HG03520 (cell line): ENCODE measurements around the gene PAX2.

Source experiments
- ATAC-seq: cut with Tn5 transposase; IDR thresholded peaks from one replicate; pipeline ENCODE4 v1.9.1; 2021; ENCODE audit warnings: mild to moderate bottlenecking, moderate library complexity; ENCODE audit not compliant: unreplicated experiment

Gene PAX2

GRCh38 chr10:100831742-100832141, 86.4 kb downstream of the PAX2 start:
- ATAC-seq = no peak

GRCh38 chr10:100835810-100836209, 90.4 kb downstream of the PAX2 start:
- ATAC-seq = no peak

DNA sequence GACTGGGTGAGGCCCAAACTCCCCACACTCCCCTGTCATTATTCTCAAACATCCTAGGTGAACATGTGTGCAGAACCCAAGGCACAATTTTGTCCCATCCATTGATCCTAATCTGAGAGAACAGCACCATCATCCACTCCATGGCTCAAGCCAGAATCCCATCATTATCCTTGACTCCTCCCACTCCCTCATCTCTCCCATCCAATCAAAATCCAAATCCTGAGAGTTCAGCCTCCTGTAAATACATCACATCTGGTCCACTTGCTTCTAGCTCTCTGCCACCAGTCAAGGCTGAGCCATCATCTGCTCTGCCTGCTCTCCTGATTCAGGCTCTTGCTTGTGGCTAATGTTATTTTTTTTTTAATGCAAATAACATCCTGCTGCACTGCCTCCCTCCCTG, 91.5 kb downstream of the PAX2 start:
- ATAC-seq = no peak

GRCh38 chr10:100837300-100837699, 91.9 kb downstream of the PAX2 start:
- ATAC-seq = no peak

DNA sequence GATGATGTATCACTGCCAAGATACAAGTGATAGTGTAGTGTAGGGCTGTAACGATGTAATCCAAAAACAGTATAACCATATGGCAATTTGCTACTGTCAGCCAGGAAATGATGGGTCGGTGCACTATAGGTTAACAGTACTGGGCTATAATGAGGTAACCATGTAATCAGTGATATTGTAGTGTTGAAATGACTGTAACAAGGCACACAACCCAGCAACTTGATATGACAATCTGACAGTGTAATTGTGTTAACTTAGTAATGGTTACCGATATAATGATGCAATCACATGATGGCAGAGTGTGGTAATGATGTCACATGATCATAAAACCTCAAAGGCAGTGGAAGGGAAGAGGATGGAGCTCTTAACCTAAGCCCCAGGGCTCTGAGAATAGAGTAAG, 93.6 kb downstream of the PAX2 start:
- ATAC-seq = no peak

GRCh38 chr10:100841528-100841927, 96.1 kb downstream of the PAX2 start:
- no peak for ATAC-seq

- ATAC-seq = no peak
These were observed 102.1 kb downstream of the PAX2 start for GRCh38 chr10:100847440-100847839.

DNA sequence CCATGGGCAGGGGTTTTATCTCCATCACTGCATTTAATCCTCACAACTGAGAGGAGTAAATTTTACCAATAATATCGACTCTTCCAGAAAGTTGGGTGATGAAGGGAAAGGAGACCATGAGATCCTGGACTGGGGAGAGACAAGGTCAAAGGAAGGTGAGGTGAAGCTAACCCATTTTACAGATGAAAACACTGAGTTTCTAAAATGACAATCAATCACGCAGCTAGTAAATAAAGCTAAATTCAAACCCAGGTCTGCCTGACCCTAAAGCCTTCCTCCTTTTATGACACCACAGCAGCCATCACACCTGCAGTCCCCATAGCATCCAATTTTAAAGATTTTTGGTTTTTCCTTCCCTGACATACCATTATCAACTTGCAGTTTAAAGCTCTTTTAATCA, 103.4 kb downstream of the PAX2 start:
- no peak for ATAC-seq

DNA sequence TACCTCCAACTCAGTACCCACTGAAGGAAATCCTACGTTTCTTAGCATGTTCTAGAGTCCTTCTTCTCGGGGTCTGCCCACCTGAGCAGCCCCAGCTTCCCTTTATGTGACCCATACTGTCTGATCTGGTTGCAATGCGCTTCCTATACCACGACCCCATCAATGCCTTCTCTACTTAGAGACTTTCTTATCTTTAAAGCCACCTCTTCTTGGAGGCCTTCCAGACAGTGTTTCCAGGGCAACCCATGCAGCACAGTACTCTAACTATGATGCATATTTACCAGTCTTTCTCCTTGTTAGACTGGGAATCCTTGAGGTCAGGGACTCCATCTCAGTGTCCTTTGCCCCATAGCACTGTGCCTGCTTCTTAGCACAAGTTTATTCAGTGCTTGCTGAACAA, 112.9 kb downstream of the PAX2 start:
- ATAC-seq = no peak

DNA sequence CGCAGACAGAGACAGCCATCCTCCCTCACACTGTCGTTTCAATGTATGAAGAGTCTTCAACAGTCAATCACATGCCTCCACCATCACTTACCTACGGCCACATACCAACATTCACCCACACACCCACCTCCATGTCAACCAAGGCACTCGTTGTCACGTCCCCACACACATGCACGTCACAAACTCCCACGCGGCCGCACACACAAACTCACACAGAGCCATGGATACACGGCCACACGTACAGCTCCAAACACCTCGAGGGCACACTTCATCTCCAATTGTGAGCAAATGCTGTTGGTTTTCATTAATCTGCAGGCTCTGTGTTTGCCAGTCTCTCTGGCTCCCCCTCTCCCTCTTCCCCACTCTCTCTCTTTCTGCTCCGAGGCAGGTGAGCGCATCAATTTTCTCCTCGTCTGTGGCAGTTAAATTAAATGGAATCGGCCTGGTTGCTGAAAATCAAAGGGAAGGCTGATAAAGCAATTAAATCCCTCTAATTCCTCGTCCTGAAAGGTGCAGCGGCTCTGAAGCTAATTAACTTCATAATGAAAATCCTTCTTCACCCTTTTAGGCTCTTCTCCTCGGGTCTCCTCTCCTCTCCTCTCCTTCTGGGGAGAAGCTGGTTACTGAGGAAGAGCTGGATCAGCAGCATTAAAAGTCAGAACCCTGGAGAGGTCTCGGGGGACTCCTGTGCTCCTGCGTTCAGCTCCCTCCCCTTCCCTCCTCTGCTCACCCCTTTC, 113.5 kb downstream of the PAX2 start:
- no peak for ATAC-seq

- ATAC-seq = no peak
These were observed 114.0 kb downstream of the PAX2 start for GRCh38 chr10:100859484-100859763.

- ATAC-seq = no peak
These were observed 118.1 kb downstream of the PAX2 start for GRCh38 chr10:100863433-100863832.

DNA sequence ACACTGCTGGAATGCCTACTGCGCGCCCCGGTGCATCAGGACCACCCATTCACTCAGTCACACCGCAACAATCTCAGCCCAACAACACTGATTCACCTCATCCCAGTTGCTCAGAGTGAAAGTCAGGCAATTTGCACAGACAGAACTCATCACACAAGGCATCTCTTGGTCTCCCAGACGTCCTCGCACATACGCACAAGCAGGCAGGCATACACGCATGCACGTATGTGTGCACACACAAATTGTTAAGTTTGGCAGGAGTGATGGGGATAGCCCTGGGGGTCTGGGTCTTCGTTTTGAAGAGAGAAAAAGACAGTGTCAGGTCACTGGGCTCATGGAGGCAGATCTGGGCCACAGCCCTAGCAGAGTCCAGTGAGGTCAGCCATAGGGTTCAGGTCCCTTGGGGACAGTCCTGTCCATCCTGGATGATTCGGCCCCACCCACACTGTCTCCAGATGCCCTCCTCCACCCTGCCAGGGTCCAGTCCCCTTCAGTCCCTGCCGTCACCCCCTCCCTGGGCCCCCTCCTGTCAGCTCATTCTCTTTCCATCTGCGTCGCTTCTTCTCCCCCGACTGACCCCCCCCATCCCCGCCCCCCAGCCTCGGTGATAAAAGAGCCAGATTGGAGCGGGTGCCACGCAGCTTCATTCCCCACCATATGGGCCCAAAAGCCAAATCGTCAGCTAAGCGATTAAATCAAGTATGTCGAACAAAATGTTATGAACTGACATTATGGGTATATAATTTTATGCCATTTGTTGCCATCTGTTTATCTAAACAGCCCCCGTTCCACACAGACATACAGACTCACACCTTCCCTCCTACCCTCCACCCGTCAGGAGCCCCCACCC, 118.9 kb downstream of the PAX2 start:
- ATAC-seq = no peak

DNA sequence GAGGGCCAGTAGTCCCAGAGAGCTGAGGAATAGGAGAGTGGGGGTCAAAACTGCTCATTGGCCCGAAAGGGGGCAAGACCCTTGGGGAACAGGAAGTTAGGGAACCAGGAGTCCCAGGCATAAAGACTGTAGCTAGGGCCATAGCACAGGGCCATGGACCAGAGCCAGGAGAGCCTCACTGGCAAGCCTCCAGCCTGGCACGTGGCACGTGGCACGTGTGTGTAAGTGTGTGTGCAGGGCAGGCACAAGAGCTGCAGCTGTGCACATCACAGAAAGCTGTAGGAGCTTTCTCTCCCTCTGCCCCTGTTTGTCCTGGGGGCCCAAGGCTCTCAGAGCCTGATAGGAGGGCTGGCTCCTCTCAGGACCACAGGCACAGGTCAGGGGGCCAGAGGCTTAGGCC, 119.6 kb downstream of the PAX2 start:
- ATAC-seq = no peak

GRCh38 chr10:100866010-100866409, 120.6 kb downstream of the PAX2 start:
- no peak for ATAC-seq

GRCh38 chr10:100866575-100867098, 121.3 kb downstream of the PAX2 start:
- no peak for ATAC-seq

DNA sequence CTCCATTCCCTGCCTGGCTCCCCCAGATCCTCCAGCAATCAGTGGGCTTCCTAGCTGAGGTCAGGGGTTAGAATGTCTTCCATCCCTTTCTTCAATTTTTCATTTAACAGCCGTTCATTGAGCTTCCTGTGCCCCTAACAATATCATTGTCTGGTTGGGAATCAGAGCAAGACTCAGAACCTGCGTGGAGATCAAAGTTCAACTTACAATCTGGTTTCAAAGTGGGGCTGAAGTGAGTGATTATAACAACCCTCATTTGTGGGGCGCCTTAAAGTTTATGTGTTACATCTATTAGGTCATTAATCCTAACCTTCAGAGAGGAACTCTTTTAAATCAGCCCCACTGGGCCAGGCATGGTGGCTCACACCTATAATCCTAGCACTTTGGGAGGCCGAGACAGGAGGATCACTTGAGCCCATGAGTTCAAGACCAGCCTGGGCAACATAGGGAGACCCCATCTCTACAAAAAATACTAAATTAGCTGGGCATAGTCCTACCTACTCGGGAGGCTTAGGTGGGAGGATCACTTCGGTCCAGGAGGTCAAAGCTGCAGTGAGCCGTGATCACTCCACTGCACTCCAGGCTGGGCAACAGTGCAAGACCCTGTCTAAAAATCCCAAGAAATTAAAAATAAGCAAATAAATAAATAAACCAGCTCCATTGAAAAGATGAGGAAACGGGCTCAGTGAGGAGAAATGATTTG, 122.0 kb downstream of the PAX2 start:
- ATAC-seq = no peak

DNA sequence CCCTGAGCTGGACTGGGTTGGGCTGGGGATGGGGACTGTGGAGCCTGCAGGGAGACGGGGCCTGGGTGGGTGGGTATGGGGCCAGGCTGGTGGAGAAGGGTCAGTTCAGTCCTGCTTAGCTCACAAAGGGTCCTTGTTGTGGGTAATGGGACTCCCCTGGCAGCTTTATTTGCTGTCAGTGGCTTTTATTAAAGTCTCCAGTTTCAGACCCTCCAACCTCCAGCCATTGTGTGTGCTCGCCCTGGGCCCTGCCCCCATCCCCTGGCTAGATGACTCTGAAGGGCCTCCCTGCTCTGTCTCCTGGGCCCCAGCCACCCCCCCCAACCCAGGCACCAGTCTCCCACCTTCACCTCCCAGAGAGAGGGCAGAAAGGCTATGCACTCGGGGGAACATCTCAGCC, 123.0 kb downstream of the PAX2 start:
- no peak for ATAC-seq

GRCh38 chr10:100869399-100869798, 124.0 kb downstream of the PAX2 start:
- ATAC-seq = no peak

DNA sequence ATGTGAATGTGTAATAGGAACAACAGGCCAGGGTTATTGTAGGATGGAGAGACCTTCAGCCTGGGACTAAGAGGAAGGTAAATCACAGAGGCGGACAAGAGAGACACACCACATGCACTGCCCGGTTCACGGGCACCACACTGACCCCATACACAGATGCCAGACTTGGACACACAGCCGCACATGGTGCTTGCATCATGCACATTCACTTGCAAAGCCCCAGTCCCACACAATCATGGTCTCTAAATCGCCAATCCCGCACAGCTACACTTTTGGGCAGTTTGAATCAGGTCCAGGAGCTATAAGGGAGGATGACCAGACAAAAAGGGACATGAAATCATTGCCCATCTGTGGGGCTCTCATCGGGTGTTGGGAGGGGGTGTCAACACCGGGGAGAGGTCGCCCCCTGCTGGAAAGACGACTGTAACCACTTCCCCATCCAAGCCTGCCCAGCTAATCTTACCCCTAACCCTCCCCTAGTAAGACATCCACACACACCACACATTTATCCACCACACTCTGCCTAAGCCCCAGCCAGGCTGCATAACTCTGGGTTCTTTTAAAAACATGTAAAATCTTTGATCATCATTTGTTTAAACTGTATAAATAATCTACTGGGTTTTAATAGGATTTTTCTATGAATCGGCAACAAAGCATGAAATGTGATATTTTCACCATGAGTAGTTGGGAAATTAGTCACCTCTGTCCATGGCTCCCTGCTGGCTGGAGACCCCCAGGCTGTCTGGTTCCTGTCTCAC, 126.8 kb downstream of the PAX2 start:
- ATAC-seq = no peak
